ENCODE results near the gene DUSP21.
"Not testable (repeated sequence)": the region's sequence is repeated elsewhere in the genome, so short reads cannot be mapped to it uniquely, and the experiment has no call there.

The DUSP21 gene

DNA sequence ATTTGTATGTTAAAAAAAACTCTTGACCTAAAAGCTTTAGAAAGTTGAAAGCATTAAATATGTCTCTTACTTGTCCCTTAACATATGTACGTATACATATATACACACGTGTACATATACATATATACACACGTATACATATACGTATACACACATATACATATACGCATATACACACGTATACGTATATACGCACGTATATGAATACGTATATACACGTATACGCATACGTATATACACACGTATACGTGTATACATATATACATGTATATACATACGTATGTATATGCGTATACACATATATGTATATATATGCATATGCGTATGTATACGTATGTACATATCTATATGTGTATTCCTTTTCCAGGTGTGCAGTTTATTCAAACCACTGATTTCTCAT is 32.9 kb downstream of the DUSP21 start:
- no peak for DNase-seq

- DNase-seq, result no peak
Observed at GRCh38 chrX:44878780-44879179, 35.0 kb downstream of the DUSP21 start.

GRCh38 chrX:44881549-44881948 is 37.7 kb downstream of the DUSP21 start:
- DNase-seq, result no peak

GRCh38 chrX:44882635-44883034 is 38.8 kb downstream of the DUSP21 start:
- no peak for DNase-seq

DNA sequence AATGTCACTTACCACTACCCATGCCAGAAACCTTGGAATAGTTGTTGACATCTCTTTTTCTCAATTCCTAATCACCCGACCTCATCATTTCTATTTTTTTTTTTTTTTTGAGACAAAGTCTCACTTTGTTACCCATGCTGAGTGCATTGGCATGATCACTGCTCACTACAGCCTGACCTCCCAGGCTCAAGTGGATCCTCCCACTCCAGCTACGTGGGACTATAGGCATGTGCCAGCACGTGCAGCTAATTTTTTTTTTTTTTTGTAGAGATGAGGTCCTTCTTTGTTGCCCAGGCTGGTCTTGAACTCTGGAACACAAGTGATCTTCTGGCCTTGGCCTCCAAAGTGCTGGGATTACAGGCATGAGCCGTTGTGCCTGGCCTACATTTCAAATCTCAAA is 41.1 kb downstream of the DUSP21 start:
- no peak for DNase-seq

GRCh38 chrX:44889824-44890223 is 46.0 kb downstream of the DUSP21 start:
- no peak for DNase-seq

DNA sequence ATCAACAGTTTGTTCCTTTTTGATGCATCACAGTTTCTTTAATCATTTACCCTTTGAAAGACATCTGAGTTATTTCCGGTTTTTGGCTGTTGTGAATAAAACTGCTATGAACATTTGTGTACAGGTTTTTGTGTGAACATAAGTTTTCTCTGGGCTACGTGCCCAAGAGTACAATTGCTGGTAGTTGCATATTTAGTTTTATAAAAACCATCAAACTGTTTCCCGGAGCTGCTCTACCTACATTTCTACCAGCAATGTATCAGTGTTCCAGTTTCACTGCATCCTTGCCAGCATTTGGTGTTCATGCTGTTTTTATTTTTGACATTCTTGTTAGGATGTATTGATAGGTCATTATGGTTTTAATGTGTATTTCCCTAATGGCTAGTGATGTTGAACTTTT is 46.4 kb downstream of the DUSP21 start:
- DNase-seq, result no peak

GRCh38 chrX:44890687-44891086 is 46.9 kb downstream of the DUSP21 start:
- not testable (repeated sequence) for DNase-seq

DNA sequence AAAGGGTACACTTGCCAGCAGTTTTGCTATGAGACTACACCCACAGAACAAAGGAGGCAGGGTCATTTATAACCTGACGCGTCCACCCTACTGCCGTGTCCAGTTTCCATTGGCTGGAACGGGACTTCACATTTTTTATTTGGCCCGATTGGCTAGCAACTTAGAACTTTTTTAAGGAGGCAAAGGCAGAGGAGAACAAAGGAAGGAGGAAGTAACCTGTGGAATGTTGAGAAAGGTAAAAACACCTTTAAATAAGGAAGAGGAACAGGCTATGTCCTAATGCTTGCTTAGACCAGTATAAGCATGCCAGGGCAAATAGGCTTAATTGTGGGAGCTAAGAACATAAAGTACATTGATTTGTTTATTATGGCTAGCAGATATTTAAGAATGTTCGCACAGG is 47.8 kb downstream of the DUSP21 start:
- no peak for DNase-seq

Data from fibroblast of skin of right biceps (primary cell).